ENCODE data around the gene KRTAP5-6.
"Not testable (repeated sequence)": the region's sequence is repeated elsewhere in the genome, so short reads cannot be mapped to it uniquely, and the experiment has no call there.

The KRTAP5-6 gene

DNA sequence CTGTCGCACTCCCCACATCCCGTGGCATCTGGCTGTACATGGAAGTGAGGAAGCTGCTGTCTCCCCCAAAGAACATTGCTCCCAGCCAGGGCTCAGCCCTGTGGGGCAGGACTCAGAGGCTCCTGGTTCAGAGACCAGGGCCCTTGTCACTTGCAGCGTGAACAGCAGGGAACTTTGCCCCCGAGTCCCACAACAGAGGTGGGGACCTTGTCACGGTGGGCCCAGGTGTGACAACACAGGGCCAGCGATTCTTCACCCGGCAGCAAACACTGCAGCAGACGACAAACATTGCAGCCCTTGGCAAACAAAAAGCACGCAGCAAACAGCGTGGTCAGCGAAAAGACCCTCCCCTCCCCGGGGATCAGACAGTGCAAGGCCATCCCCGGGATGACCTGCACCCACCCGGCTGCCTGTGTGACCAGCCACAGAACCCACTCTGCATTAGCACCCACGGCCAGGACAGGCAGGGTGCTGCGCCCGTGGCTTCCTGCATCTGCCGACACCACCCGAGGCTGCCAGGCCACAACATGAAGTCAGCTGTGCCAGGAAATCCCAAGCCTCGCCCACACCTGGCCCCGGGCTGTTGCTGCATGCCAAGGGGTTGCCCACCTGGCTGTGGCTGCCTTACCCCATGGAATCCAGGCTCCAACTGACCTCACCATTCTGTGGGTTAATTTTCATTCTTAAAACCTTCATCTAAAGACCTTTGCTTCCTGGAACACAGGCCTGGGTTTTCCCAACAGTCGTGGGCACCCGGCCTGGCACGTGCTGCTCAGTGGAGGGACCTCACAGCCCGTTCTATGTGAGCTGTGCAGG lies 35.3 kb upstream of the KRTAP5-6 start:
- not testable (repeated sequence) for DNase-seq (ENCODE audit: low read depth, low spot score)

GRCh38 chr11:1662699-1663283 lies 34.2 kb upstream of the KRTAP5-6 start:
- not testable (repeated sequence) for DNase-seq (ENCODE audit: low read depth, low spot score)

GRCh38 chr11:1665313-1665712 lies 31.7 kb upstream of the KRTAP5-6 start:
- no peak for DNase-seq (ENCODE audit: low read depth, low spot score)

DNA sequence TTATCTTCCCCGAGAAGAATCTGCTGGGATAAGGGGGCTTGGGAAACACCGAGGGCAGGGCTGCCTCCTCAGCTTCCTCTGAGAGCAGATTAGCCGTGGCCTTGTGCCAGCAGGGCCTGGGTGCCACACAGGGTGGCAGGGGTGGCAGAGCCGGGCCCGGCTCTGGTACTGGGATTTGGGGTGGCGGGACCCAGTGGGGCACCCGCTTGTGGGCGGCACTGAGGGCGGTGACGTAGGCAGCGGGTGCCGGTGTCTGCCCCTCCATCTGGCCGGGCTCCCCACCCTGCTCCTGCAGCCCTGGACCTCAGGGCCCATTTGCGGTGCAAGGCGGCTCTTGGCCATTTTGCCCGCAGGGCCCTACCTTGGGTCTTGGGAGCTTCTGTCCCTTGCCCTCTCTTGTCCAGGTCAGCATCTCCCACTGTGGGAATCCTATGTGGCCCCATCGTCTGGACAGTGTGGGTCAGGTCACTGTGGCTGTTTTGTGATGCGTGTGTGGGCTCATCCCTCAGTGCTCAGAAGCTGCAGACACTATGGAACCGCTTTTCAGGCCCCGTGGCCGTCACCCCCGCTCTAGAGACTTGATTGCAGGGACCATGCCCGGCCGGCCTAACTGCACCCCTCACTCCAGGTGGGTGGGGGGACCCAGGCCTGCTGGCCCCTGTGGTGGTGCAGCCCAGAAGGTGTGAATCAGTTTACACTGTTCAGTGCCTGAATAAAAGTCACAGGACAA lies 29.7 kb upstream of the KRTAP5-6 start:
- DNase-seq (ENCODE audit: low read depth, low spot score): no peak

GRCh38 chr11:1667906-1668305 lies 29.1 kb upstream of the KRTAP5-6 start:
- no peak for DNase-seq (ENCODE audit: low read depth, low spot score)

DNA sequence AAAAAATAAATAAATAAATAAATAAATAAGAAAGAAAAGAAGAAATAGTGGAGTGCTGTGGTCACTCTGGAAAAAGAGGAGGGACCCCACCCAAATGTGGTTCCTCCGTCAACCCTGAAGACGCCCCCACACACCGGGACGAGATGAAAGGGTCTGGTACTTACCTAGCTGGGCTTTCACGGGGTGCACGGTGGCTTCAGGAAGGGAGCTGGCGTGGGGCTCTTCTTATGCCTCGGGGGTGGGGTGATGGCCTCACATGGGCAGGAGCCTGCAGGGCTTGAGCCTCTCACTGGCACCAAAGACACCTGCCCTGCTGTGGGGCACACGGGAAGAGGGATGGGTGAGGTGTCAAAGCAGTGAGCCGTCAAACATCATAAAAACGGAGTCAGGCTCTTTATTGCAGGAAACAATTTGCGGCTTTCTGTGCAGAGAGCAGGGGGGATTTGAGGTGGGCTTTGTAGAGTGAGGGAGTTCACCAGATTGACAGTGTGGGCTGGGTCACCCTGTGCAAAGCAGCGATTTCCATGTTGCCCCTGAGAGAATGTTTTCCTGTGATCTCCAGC lies 28.0 kb upstream of the KRTAP5-6 start:
- no peak for DNase-seq (ENCODE audit: low read depth, low spot score)

GRCh38 chr11:1669546-1670218 lies 27.3 kb upstream of the KRTAP5-6 start:
- no peak for DNase-seq (ENCODE audit: low read depth, low spot score)

DNA sequence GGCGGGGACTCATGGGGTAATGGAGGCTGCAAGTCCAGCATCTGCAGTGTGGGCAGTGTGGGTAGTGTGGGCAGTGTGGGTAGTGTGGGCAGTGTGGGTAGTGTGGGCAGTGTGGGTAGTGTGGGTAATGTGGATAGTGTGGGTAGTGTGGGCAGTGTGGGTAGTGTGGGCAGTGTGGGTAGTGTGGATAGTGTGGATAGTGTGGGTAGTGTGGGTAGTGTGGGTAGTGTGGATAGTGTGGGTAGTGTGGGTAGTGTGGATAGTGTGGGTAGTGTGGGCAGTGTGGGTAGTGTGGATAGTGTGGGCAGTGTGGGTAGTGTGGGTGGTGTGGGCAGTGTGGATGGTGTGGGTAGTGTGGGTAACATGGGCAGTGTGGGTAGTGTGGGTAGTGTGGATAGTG lies 26.5 kb upstream of the KRTAP5-6 start:
- not testable (repeated sequence) for DNase-seq (ENCODE audit: low read depth, low spot score)

- DNase-seq (ENCODE audit: low read depth, low spot score): no peak
Measured at GRCh38 chr11:1670905-1671371, 26.1 kb upstream of the KRTAP5-6 start.

DNA sequence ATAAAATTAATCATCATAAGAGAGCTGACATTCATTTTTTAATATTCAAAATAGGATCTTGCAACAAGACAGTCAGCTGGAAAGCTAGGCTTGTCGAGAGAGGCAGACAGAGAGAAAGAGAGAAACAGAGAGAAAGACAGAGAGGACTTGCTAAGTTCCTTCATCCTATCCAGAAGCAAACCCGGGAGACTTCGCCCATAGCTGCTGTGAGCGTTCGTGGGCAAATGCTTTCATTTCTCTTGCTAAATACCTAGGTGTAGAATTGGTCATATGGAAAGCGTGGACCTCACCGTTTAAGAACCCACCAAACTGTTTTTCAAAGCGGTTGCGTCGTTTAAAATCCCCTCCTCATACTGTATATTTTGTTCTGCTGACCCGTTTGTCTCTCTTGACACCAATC lies 25.3 kb upstream of the KRTAP5-6 start:
- no peak for DNase-seq (ENCODE audit: low read depth, low spot score)

DNA sequence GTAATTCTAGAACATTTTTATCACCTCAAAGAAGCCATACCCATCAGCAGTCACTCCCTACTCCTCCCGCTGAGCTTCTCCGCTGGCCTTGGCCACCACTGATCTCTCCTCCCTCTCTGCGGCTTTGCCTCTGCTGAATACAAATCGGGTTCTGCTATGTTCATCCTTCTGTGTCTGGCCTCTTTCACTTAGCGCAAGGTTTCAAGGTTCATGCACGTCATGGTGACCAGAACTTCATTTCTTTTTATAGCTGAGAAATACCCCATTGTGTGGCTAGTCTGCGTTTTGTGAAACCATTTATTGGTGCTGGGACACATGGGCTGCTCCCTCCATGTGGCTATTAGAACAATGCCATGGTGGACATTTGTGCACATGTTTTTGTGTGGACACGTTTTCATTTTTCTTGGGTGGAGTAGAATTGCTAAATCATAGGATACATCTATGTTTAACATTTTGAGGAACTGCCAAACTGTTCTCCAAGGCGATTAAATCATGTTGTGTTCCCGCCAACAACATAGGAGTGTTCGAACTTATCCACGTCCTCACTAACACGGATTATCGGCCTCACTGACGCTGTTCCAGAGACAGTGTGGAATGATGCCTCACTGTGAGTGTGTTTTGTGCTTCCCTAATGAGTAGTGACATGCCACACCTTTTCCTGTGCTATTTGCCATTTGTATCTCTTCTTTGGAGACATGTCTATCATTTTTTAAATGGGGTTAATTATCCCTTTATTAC lies 24.2 kb upstream of the KRTAP5-6 start:
- DNase-seq (ENCODE audit: low read depth, low spot score): no peak

DNA sequence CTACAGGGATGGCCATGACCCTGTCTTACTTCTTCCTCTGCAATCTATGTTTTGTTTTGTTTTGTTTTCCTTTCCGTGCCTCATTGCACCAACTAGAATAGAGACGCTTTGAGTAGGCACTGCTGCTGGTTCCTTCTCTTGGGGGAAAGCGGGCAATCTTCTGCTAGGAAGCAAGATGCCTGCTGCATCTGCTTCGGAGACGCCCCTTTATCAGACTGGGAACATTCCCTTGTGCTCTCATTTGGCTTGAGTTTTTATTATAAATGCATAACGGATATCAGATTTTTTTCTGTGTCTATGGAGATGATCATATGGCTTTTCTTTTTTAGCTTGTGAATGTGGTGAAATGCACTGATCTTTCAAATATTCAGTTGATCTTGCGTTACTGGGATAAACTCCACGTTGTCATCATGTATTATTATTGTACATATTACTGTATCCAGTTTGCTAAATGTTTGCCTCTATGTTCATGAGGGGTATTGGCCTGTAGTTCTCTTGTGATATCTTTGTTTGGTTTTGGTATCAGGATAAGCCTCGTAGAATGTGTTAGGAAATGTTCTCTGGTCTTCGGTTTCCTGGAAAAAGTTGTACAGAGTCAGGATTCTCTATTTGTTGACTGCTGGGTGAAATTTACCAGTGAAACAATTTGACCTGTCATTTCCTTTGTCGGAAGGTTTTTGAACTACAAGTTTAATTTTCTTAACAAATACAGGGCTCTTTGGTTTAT lies 23.4 kb upstream of the KRTAP5-6 start:
- no peak for DNase-seq (ENCODE audit: low read depth, low spot score)

DNA sequence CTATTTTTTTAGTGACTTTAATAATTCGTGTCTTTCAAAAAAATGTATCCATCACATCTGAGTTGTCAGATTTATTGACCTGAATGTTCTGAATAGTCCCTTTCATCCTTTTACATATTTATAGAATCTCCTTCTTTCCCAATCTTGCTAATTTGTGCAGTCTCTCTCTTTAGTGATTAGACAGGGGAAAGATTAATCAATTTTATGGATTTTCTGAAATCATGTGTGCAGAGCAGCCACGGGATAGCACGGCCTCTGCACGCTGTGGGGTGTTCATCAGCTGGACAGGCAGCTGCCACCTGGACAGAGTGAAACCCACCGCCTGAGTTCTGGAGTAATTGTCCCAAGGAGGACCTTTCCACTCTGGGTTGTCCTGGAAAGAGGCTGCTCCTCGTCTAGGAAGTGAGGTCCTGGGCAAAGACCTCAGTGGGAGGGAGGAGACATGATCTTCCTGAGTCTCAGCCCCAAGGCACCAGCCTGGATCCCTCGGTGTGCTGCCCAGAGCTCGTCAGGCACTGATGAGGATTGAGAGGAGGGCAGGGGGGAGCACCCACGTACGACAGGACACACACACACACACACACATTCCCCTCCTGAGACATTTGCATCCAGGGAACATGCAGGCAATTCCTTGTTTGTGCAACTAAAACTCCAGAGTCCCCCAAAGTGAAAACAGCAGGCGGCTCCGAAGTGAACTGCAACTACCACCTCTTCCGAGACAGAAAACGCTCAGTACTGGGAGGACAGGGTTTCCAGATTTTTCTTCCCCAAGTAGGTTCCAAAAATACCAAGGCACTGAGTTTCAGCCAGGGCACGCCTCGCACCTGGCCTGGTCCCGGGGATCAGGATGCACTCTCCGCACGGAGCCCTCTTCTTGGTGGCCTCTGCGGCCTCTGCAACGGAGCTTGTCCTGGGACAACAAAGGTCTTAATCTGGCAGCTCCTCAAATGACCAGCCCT lies 22.5 kb upstream of the KRTAP5-6 start:
- no peak for DNase-seq (ENCODE audit: low read depth, low spot score)

DNA sequence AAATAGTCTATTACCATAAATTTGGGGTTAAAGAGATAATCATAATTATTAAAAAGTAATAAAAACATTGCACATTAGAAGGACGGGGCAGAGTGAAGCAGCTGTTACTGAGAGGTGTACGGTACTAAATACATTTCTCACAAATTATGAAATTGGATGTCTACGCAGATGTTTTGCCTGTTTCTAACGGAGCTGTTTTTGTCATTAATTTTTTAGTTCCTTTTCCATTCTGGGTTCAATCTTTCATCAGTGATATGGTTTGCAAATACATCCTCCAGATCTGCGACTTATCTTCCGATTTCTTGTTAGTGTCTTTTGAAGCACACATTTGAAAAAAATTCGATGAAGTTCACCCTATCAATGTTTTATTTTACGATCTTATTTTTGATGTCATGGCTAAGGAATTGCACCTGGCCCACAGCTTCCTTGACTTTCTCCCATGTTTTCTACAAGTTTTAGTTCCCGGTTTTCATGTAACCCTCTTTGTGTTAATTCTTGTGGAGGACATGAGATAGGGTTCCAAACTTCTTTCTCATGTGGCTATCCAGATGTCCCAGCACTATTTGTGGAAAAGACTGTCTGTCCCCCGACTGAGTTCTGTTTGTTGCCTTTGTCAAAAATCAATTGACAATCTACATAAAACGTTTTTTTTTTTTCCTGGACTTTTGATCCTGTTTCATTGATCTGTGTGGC lies 21.3 kb upstream of the KRTAP5-6 start:
- no peak for DNase-seq (ENCODE audit: low read depth, low spot score)

GRCh38 chr11:1676229-1676740 lies 20.7 kb upstream of the KRTAP5-6 start:
- DNase-seq (ENCODE audit: low read depth, low spot score): no peak

GRCh38 chr11:1679881-1680280 lies 17.1 kb upstream of the KRTAP5-6 start:
- DNase-seq (ENCODE audit: low read depth, low spot score): no peak

DNA sequence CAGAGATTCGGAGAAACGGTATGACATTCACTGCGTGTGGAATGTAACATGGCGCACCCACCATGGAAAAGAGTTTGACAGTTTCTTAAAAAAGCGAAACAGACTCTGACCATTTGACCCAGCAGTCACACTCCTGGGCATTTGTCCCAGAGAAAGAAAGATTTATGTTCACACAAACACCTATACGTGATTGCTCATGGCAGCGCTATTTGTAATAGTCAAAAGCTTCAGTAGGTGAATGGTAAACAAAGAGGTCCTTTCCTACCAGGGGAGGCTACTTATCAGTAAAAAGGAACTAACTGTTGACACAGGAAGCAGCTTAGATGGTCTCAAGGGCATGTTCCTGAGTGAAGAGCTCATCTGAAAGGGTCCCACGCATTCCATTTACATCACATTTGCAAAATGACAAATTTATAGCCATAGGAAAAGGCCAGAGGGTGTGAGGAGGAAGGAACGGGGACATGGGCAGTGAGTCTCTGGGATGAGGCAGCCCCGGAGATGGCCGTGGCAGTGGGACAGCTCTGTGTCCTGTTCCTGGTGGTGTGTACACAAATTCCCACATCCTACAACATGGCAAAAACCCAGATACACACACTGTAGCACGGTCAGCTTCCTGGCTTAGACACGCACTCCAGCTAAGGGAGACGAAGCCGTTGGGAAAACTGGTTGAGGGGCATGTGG lies 14.6 kb upstream of the KRTAP5-6 start:
- DNase-seq (ENCODE audit: low read depth, low spot score): no peak

GRCh38 chr11:1683216-1683615 lies 13.8 kb upstream of the KRTAP5-6 start:
- DNase-seq (ENCODE audit: low read depth, low spot score): not testable (repeated sequence)

Data from astrocyte of the hippocampus (primary cell).